MM.1S (cell line): ENCODE measurements around the gene ETV5.

Experiments
- DNase-seq: peaks from one replicate; pipeline ENCODE4 v3.0.0-alpha.2; 2015
- H2AFZ ChIP-seq: fragments of 300-600 bp; sonication (generic); 2 replicates; pipeline ENCODE4 v1.6.0; 2016; ENCODE audit warnings: antibody characterized with exemption, low read length
- H3F3A ChIP-seq: fragments of 300-600 bp; sonication (generic); 2 replicates; pipeline ENCODE4 v1.6.1; 2016; ENCODE audit warnings: mild to moderate bottlenecking, antibody characterized with exemption, low read length, moderate library complexity, mixed read lengths; ENCODE audit not compliant: insufficient read depth
- H3K27ac ChIP-seq: fragments of 300-600 bp; sonication (generic); 2 replicates; pipeline ENCODE4 v1.5.1; 2016; ENCODE audit warnings: mild to moderate bottlenecking, low read length
- H3K27me3 ChIP-seq: fragments of 300-600 bp; sonication (generic); replicated peaks from 2 replicates; pipeline ENCODE4 v1.6.0; 2016; ENCODE audit warnings: low read length; ENCODE audit not compliant: insufficient read depth
- H3K36me3 ChIP-seq: fragments of 300-600 bp; sonication (generic); replicated peaks from 2 replicates; pipeline ENCODE4 v1.6.1; 2016; ENCODE audit warnings: mild to moderate bottlenecking, low read length, mixed read lengths; ENCODE audit not compliant: insufficient read depth
- H3K4me1 ChIP-seq: fragments of 300-600 bp; sonication (generic); 2 replicates; pipeline ENCODE4 v1.6.1; 2016; ENCODE audit warnings: low read length, mixed read lengths
- H3K4me2 ChIP-seq: fragments of 300-600 bp; sonication (generic); 2 replicates; pipeline ENCODE4 v1.6.0; 2016; ENCODE audit warnings: low read depth, low read length
- H3K4me3 ChIP-seq: fragments of 300-600 bp; sonication (generic); 2 replicates; pipeline ENCODE4 v1.5.1; 2016; ENCODE audit warnings: low read length, mixed read lengths
- H3K79me2 ChIP-seq: fragments of 300-600 bp; sonication (generic); 2 replicates; pipeline ENCODE4 v1.6.1; 2016; ENCODE audit warnings: mixed run types, low read length, mixed read lengths
- H3K9ac ChIP-seq: fragments of 300-600 bp; sonication (generic); 2 replicates; pipeline ENCODE4 v1.6.1; 2016; ENCODE audit warnings: low read length, mixed read lengths
- H3K9me2 ChIP-seq: fragments of 300-600 bp; sonication (generic); replicated peaks from 2 replicates; pipeline ENCODE4 v1.6.1; 2016; ENCODE audit warnings: mild to moderate bottlenecking, low read length, mixed read lengths; ENCODE audit not compliant: insufficient read depth
- H3K9me3 ChIP-seq: fragments of 300-600 bp; sonication (generic); replicated peaks from 2 replicates; pipeline ENCODE4 v1.6.1; 2016; ENCODE audit warnings: mild to moderate bottlenecking, low read length, mixed read lengths; ENCODE audit not compliant: insufficient read depth
- H4K20me1 ChIP-seq: fragments of 300-600 bp; sonication (generic); 2 replicates; pipeline ENCODE4 v1.6.1; 2016; ENCODE audit warnings: mild to moderate bottlenecking, low read length, moderate library complexity, mixed read lengths; ENCODE audit not compliant: insufficient read depth
- EZH2 ChIP-seq: fragments of 300-600 bp; sonication (generic); optimal IDR thresholded peaks from 2 replicates; pipeline ENCODE3; 2017; ENCODE audit warnings: low read depth, mild to moderate bottlenecking, antibody characterized with exemption, low read length, mixed read lengths
- EZH2phosphoT487 ChIP-seq: fragments of 300-600 bp; sonication (generic); IDR thresholded peaks from 2 replicates; pipeline ENCODE4 v1.6.1; 2018; ENCODE audit warnings: antibody characterized with exemption, low read length
- TF ChIP-seq, protein P1 (sequence below): fragments of 300-600 bp; sonication (generic); IDR thresholded peaks from 2 replicates; pipeline ENCODE4 v1.5.1; 2016; ENCODE audit warnings: antibody characterized with exemption, low read length, mixed read lengths

The ETV5 gene

GRCh38 chr3:186121278-186121677 is 12.4 kb upstream of the ETV5 start:
- no peak overlapping the region for H3K9ac ChIP-seq
- H4K20me1 ChIP-seq: no peaks in the 10 kb centered on the region
- peaks cover 25% of the 10 kb centered on the region for H3K4me1 ChIP-seq
- H3K4me2 ChIP-seq: no peak overlapping the region
- H2AFZ ChIP-seq: no peak overlapping the region
- H3K27me3 ChIP-seq: no peaks in the 10 kb centered on the region
- no peaks in the 10 kb centered on the region for H3K79me2 ChIP-seq
- no peak overlapping the region for H3K4me3 ChIP-seq
- no peak overlapping the region for H3K27ac ChIP-seq
- TF ChIP-seq, protein P1, sequence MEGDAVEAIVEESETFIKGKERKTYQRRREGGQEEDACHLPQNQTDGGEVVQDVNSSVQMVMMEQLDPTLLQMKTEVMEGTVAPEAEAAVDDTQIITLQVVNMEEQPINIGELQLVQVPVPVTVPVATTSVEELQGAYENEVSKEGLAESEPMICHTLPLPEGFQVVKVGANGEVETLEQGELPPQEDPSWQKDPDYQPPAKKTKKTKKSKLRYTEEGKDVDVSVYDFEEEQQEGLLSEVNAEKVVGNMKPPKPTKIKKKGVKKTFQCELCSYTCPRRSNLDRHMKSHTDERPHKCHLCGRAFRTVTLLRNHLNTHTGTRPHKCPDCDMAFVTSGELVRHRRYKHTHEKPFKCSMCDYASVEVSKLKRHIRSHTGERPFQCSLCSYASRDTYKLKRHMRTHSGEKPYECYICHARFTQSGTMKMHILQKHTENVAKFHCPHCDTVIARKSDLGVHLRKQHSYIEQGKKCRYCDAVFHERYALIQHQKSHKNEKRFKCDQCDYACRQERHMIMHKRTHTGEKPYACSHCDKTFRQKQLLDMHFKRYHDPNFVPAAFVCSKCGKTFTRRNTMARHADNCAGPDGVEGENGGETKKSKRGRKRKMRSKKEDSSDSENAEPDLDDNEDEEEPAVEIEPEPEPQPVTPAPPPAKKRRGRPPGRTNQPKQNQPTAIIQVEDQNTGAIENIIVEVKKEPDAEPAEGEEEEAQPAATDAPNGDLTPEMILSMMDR: no peak
- TF ChIP-seq EZH2phosphoT487: no peak
- no peaks in the 10 kb centered on the region for H3K9me2 ChIP-seq
- DNase-seq: no peak
- no peaks in the 10 kb centered on the region for H3K9me3 ChIP-seq
- H3F3A ChIP-seq: peaks cover 23% of the 10 kb centered on the region
- H3K36me3 ChIP-seq: no peaks in the 10 kb centered on the region

DNA sequence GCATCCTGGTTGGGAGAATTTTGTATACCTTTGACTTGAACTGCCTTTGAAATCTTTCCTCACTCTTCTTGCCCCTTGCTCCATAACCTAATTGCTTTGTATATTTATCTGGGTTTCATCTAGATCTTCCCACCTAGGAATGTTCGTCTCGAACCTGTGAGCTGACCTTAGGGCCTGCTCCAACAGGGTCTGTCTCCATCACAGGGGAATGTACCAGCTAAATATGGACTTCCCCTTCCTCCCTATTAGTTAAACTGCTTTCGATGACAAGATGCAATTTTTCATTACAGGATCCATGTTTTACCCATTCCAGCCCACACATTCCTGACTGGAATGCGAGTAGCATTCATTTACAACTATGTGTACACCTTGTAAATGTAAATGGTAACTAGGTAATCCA is 10.6 kb upstream of the ETV5 start:
- H3K9me2 ChIP-seq: no peaks in the 10 kb centered on the region
- no peak overlapping the region for H3K27ac ChIP-seq
- H3K9ac ChIP-seq: no peak overlapping the region
- H3K4me3 ChIP-seq: no peak overlapping the region
- H3K36me3 ChIP-seq: no peaks in the 10 kb centered on the region
- H3K27me3 ChIP-seq: no peaks in the 10 kb centered on the region
- no peaks in the 10 kb centered on the region for H3K9me3 ChIP-seq
- no peak overlapping the region for H3K4me2 ChIP-seq
- no peaks in the 10 kb centered on the region for H3K79me2 ChIP-seq
- no peaks in the 10 kb centered on the region for H4K20me1 ChIP-seq
- H3F3A ChIP-seq: peaks cover 23% of the 10 kb centered on the region
- H3K4me1 ChIP-seq: peaks cover 25% of the 10 kb centered on the region
- TF ChIP-seq EZH2 (no peak), EZH2phosphoT487 (no peak)
- TF ChIP-seq, protein P1: no peak
- H2AFZ ChIP-seq: no peak overlapping the region
- DNase-seq: no peak

- Histone ChIP-seq H3K9ac (no peak overlapping the region; the same call in 1 of the 2 replicates), H3K9me3 (no peaks in the 10 kb centered on the region), H4K20me1 (no peaks in the 10 kb centered on the region), H3K4me1 (peaks cover 25% of the 10 kb centered on the region), H3K79me2 (no peaks in the 10 kb centered on the region), H3F3A (peaks cover 23% of the 10 kb centered on the region), H3K9me2 (no peaks in the 10 kb centered on the region), H3K4me3 (no peak overlapping the region), H3K27me3 (no peaks in the 10 kb centered on the region), H3K27ac (peak overlapping the region; percentile 69; the same call in 1 of the 2 replicates), H2AFZ (no peak overlapping the region), H3K4me2 (peak overlapping the region; percentile 21), H3K36me3 (no peaks in the 10 kb centered on the region)
- peak; percentile 84 for DNase-seq
- TF ChIP-seq, protein P1: no peak
- TF ChIP-seq EZH2 (no peak), EZH2phosphoT487 (no peak)
These were observed 9.8 kb upstream of the ETV5 start for GRCh38 chr3:186118692-186119091.
